Eye (tissue), 1 donor: ENCODE data around the gene CLPSL1.
"Not testable (repeated sequence)": the region's sequence is repeated elsewhere in the genome, so short reads cannot be mapped to it uniquely, and the experiment has no call there.

ENCODE experiments used
- DNase-seq: peaks from one replicate; pipeline ENCODE4 v3.0.0-alpha.2; 2015

CLPSL1 gene

GRCh38 chr6:35780719-35781118 lies at the start of gene CLPSL1:
Gene CLPSL1, plus strand, starts transcription at chr6:35781019. Its CDS starts 92 bp downstream, at chr6:35781111.
- DNase-seq, result no peak

- DNase-seq, result peak; percentile 97
Observed at GRCh38 chr6:35731414-35731735, 49.4 kb upstream of the CLPSL1 start.

- DNase-seq, result peak; percentile 94
Observed at GRCh38 chr6:35731736-35732532, 48.9 kb upstream of the CLPSL1 start.

- no peak for DNase-seq
Observed at GRCh38 chr6:35733633-35734032, 47.2 kb upstream of the CLPSL1 start.

GRCh38 chr6:35734319-35734718 lies 46.5 kb upstream of the CLPSL1 start:
- DNase-seq, result not testable (repeated sequence)

GRCh38 chr6:35735452-35735851 lies 45.4 kb upstream of the CLPSL1 start:
- no peak for DNase-seq

- peak; percentile 93 for DNase-seq
Observed at GRCh38 chr6:35736253-35736894, 44.4 kb upstream of the CLPSL1 start.

GRCh38 chr6:35736982-35737412 lies 43.8 kb upstream of the CLPSL1 start, which contains the start of gene ARMC12:
Gene ARMC12, plus strand, starts transcription at chr6:35737032. Its CDS starts 77 bp downstream, at chr6:35737109.
- DNase-seq, result no peak

- peak; percentile 89 for DNase-seq
Observed at GRCh38 chr6:35737413-35738211, 43.2 kb upstream of the CLPSL1 start.

GRCh38 chr6:35739645-35740524 lies 40.9 kb upstream of the CLPSL1 start:
- peak; percentile 38 for DNase-seq

GRCh38 chr6:35742842-35743241 lies 38.0 kb upstream of the CLPSL1 start:
- DNase-seq, result no peak

GRCh38 chr6:35745509-35745908 lies 35.3 kb upstream of the CLPSL1 start:
- DNase-seq, result no peak

- DNase-seq, result no peak
Observed at GRCh38 chr6:35746516-35746915, 34.3 kb upstream of the CLPSL1 start.

- DNase-seq, result no peak
Observed at GRCh38 chr6:35747877-35748276, 32.9 kb upstream of the CLPSL1 start.

- no peak for DNase-seq
Observed at GRCh38 chr6:35750557-35750956, 30.3 kb upstream of the CLPSL1 start.

- DNase-seq, result no peak
Observed at GRCh38 chr6:35751594-35751993, 29.2 kb upstream of the CLPSL1 start.

- DNase-seq, result no peak
Observed at GRCh38 chr6:35752330-35752729, 28.5 kb upstream of the CLPSL1 start.

GRCh38 chr6:35754452-35755277 lies 26.2 kb upstream of the CLPSL1 start:
- DNase-seq, result no peak

GRCh38 chr6:35755278-35755924 lies 25.4 kb upstream of the CLPSL1 start:
- no peak for DNase-seq

GRCh38 chr6:35757456-35758123 lies 23.2 kb upstream of the CLPSL1 start:
- peak; percentile 33 for DNase-seq
